K562 (cell line): ENCODE measurements around the gene JPT1. TPM values are rescaled to one million over a fixed set of nuclear protein-coding genes. Genes with fewer than 3 reads are reported as not detected.

Experiments
- BCL6 ChIP-seq: fragments of 250-450 bp; sonication (Bioruptor Pico); IDR thresholded peaks from 2 replicates; pipeline ENCODE4 v1.4.0; 2020
- CBX8 ChIP-seq: fragments of 200-600 bp; sonication (generic); IDR thresholded peaks from 2 replicates; pipeline ENCODE4 v1.6.1; 2012; ENCODE audit warnings: borderline replicate concordance, mixed run types, low read depth, mild to moderate bottlenecking, moderate library complexity, mixed read lengths, low read length, control low read depth, inconsistent platforms; ENCODE audit not compliant: poor library complexity, severe bottlenecking; ENCODE audit errors: extremely low read depth
- CHD2 ChIP-seq: IDR thresholded peaks from 2 replicates; pipeline ENCODE4 v1.6.1; 2011; ENCODE audit warnings: low read depth, low read length
- GATA2 ChIP-seq: sonication (generic); formaldehyde crosslinking; IDR thresholded peaks from 2 replicates; pipeline ENCODE4 v1.4.0; 2020; ENCODE audit warnings: mild to moderate bottlenecking, missing genetic modification reagents
- HOMEZ ChIP-seq: fragments of 250-450 bp; sonication (Bioruptor Pico); IDR thresholded peaks from 2 replicates; pipeline ENCODE4 v1.4.0; 2020; ENCODE audit warnings: mild to moderate bottlenecking, moderate library complexity
- MLLT1 ChIP-seq, 2 experiments: fragments of 450-650 bp; IDR thresholded peaks; 2 replicates each; pipeline ENCODE4 v1.6.1; 2016
- NCOA1 ChIP-seq: fragments of 450-650 bp; IDR thresholded peaks from 2 replicates; pipeline ENCODE4 v1.6.1; 2016; ENCODE audit warnings: low read depth
- PHTF2 ChIP-seq: fragments of 250-450 bp; sonication (Bioruptor Pico); IDR thresholded peaks from 2 replicates; pipeline ENCODE4 v1.5.0; 2021; ENCODE audit warnings: mild to moderate bottlenecking
- PYGO2 ChIP-seq: fragments of 450-650 bp; IDR thresholded peaks from 2 replicates; pipeline ENCODE4 v1.6.1; 2016; ENCODE audit warnings: mild to moderate bottlenecking, missing genetic modification characterization, moderate library complexity, missing compliant biosample characterization
- RAD21 ChIP-seq, 2 experiments: fragments of 250-450 bp in 1 of 2; fragments of 450-650 bp in 1 of 2; sonication (Bioruptor Pico) in 1 of 2; formaldehyde crosslinking in 1 of 2; IDR thresholded peaks in 1 of 2; conservative IDR thresholded peaks in 1 of 2; 2 replicates each; pipeline versions ENCODE4 v1.4.0 to v1.8.0; 2020 to 2022; ENCODE audit warnings: mild to moderate bottlenecking in 2 of 2, moderate library complexity in 1 of 2
- RBFOX2 ChIP-seq: fragments of 200-400 bp; formaldehyde crosslinking; IDR thresholded peaks from 2 replicates; pipeline ENCODE4 v1.6.1; 2017; ENCODE audit warnings: low read depth, mild to moderate bottlenecking, low read length, moderate library complexity
- RBM22 ChIP-seq: fragments of 200-400 bp; formaldehyde crosslinking; IDR thresholded peaks from 2 replicates; pipeline ENCODE4 v1.6.1; 2018; ENCODE audit warnings: low read length, low read depth; ENCODE audit not compliant: poor library complexity, severe bottlenecking
- ZBTB11 ChIP-seq, 3 experiments: fragments of 200-800 bp in 1 of 3; fragments of 250-450 bp in 1 of 3; fragments of 450-650 bp in 1 of 3; sonication (Bioruptor Pico) in 1 of 3; sonication (Bioruptor generic) in 1 of 3; formaldehyde crosslinking in 1 of 3; IDR thresholded peaks; 2 replicates each; pipeline versions ENCODE4 v1.6.1 to v1.8.0; 2016 to 2022; ENCODE audit warnings: mild to moderate bottlenecking in 2 of 3, missing genetic modification characterization in 2 of 3, missing compliant biosample characterization in 1 of 3, moderate library complexity in 1 of 3
- ZNF232 ChIP-seq: sonication (generic); formaldehyde crosslinking; IDR thresholded peaks from 2 replicates; pipeline ENCODE4 v1.8.0; 2022; ENCODE audit warnings: mild to moderate bottlenecking, missing genetic modification reagents
- ZNF644 ChIP-seq: fragments of 200-800 bp; sonication (Bioruptor generic); IDR thresholded peaks from 2 replicates; pipeline ENCODE4 v1.6.1; 2016; ENCODE audit warnings: low read depth, missing genetic modification characterization, missing compliant biosample characterization
- polyA plus RNA-seq, 8 experiments: library from polyadenylated mRNA; depleted of rRNA in 4 of 8; stranded (reverse) in 5 of 8; unstranded in 3 of 8; fragments of >200 nt; fragmentation: Nextera tagmentation in 2 of 8; fragmentation: Illumina TruSeq in 1 of 8; extraction: Ambion mirVana in 2 of 8; extraction: Trizol in 1 of 8; gene quantifications; 2 replicates each; pipeline versions ENCODE4 v1.2.1 to v1.2.3, GENCODE V29; 2011 to 2014; ENCODE audit warnings: inconsistent platforms in 1 of 8, missing spikeins in 1 of 8
- total RNA-seq, 7 experiments: library from RNA; depleted of rRNA in 6 of 7; stranded (reverse); fragments of >200 nt in 6 of 7; fragmentation: Illumina TruSeq in 2 of 7; extraction: Trizol in 2 of 7; gene quantifications; 2 replicates each; pipeline versions ENCODE4 v1.2.1 to v1.2.3, GENCODE V29; 2011 to 2021; ENCODE audit warnings: low replicate concordance in 1 of 7
- TF ChIP-seq, protein P1 (sequence below): sonication (generic); formaldehyde crosslinking; IDR thresholded peaks from 2 replicates; pipeline ENCODE4 v1.8.0; 2022; ENCODE audit warnings: missing genetic modification reagents, mild to moderate bottlenecking, moderate library complexity, borderline replicate concordance
- TF ChIP-seq, protein P2 (sequence below): sonication (generic); formaldehyde crosslinking; IDR thresholded peaks from 2 replicates; pipeline ENCODE4 v1.8.1; 2023; ENCODE audit warnings: mild to moderate bottlenecking, missing genetic modification reagents

The JPT1 gene
- total and polyA plus RNA-seq, 9 of the 15 experiments (the other 6 are each of a cell fraction or from before 2014, with no cell fraction given), result 56.7 to 292 (median 144) TPM

GRCh38 chr17:75130059-75130631 is 24.2 kb downstream of the JPT1 start (continued):
- no peak for TF ChIP-seq HOMEZ (CRISPR knock-in tag)
- TF ChIP-seq PHTF2 (CRISPR knock-in tag), result no peak
- TF ChIP-seq CHD2, result no peak
- no peak for TF ChIP-seq CBX8
- TF ChIP-seq NCOA1, result no peak
- TF ChIP-seq RBFOX2, result peak; percentile 61
- TF ChIP-seq PYGO2 (tag), result no peak
- TF ChIP-seq, protein P1, sequence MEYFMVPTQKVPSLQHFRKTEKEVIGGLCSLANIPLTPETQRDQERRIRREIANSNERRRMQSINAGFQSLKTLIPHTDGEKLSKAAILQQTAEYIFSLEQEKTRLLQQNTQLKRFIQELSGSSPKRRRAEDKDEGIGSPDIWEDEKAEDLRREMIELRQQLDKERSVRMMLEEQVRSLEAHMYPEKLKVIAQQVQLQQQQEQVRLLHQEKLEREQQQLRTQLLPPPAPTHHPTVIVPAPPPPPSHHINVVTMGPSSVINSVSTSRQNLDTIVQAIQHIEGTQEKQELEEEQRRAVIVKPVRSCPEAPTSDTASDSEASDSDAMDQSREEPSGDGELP (CRISPR knock-in tag), result peak; percentile 45; the same call in 1 of the 2 replicates
- no peak for TF ChIP-seq RAD21 (CRISPR knock-in tag; conservative IDR thresholded peaks at IDR 0.05 in 1 of 2, IDR thresholded peaks at IDR 0.05 in 1 of 2)
- no peak for TF ChIP-seq ZBTB11 (CRISPR knock-in tag; IDR thresholded peaks at IDR 0.05)
- TF ChIP-seq BCL6 (CRISPR knock-in tag), result no peak
- no peak for TF ChIP-seq ZNF644 (tag)
- peak; percentile 54 for TF ChIP-seq RBM22
- TF ChIP-seq GATA2 (CRISPR knock-in tag), result no peak
- no peak for TF ChIP-seq ZNF232 (CRISPR knock-in tag)
- no peak for TF ChIP-seq MLLT1 (IDR thresholded peaks at IDR 0.05)
- TF ChIP-seq, protein P2, sequence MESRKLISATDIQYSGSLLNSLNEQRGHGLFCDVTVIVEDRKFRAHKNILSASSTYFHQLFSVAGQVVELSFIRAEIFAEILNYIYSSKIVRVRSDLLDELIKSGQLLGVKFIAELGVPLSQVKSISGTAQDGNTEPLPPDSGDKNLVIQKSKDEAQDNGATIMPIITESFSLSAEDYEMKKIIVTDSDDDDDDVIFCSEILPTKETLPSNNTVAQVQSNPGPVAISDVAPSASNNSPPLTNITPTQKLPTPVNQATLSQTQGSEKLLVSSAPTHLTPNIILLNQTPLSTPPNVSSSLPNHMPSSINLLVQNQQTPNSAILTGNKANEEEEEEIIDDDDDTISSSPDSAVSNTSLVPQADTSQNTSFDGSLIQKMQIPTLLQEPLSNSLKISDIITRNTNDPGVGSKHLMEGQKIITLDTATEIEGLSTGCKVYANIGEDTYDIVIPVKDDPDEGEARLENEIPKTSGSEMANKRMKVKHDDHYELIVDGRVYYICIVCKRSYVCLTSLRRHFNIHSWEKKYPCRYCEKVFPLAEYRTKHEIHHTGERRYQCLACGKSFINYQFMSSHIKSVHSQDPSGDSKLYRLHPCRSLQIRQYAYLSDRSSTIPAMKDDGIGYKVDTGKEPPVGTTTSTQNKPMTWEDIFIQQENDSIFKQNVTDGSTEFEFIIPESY, result peak; percentile 95
